B cell (primary cell): ENCODE results near the gene NHEJ1. TPM values are rescaled to one million over a fixed set of nuclear protein-coding genes. Genes with fewer than 3 reads are reported as not detected.

Source experiments
- polyA plus RNA-seq: library from polyadenylated mRNA; depleted of rRNA; stranded (reverse); fragments of >200 nt; gene quantifications from 2 replicates; pipeline ENCODE4 v1.2.3, GENCODE V29; 2012
- small RNA-seq: library from RNA; depleted of rRNA; stranded (forward); fragments of <200 nt; gene quantifications from one replicate; pipeline ENCODE3, GENCODE V24; 2012; ENCODE audit warnings: low replicate concordance, low read depth; ENCODE audit not compliant: insufficient read length
- total RNA-seq, 2 donors: library from RNA; stranded (reverse); fragments of 120-200 nt in 1 of 2; gene quantifications; 1 replicate in 1 of 2; 2 replicates in 1 of 2; pipeline versions ENCODE4 v1.2.3 to v1.2.4, GENCODE V29; 2013 to 2022

Gene NHEJ1
- total and polyA plus RNA-seq, 2 donors (not counting 1 experiment from before 2014, with no cell fraction given), result 14.9 to 25.0 TPM

Small RNA genes within 50 kb of the gene (small RNA-seq; reads per million reads assigned to genes)
- gene MIR3131 (not detected), gene RN7SL764P (not detected)

Other genes starting within 250 kb of the NHEJ1 start
- 0.12 TPM in 1 of 2 replicates, not detected in the other for gene CDK5R2, start 201.1 kb downstream of the NHEJ1 start, total RNA-seq
- gene CDK5R2, start 201.1 kb downstream of the NHEJ1 start, polyA plus RNA-seq, result not detected in 2 replicates
- gene FEV, start 175.6 kb downstream of the NHEJ1 start, total RNA-seq, result not detected in 2 replicates
- not detected in 2 replicates for gene FEV, start 175.6 kb downstream of the NHEJ1 start, polyA plus RNA-seq
- gene CRYBA2, start 167.4 kb downstream of the NHEJ1 start, total RNA-seq, result not detected in 2 replicates
- not detected in 2 replicates for gene CRYBA2, start 167.4 kb downstream of the NHEJ1 start, polyA plus RNA-seq
- gene CFAP65, start 119.3 kb downstream of the NHEJ1 start, total RNA-seq, result not detected in 2 replicates
- not detected in 2 replicates for gene CFAP65, start 119.3 kb downstream of the NHEJ1 start, polyA plus RNA-seq
- 0.22 TPM in 1 of 2 replicates, not detected in the other for gene IHH, start 99.9 kb downstream of the NHEJ1 start, total RNA-seq
- 0.15 TPM in 1 of 2 replicates, not detected in the other for gene IHH, start 99.9 kb downstream of the NHEJ1 start, polyA plus RNA-seq
- gene SLC23A3, start 9.2 kb upstream of the NHEJ1 start, total RNA-seq, result 15.2 and 16.6 TPM in 2 replicates
- 2.2 and 2.4 TPM in 2 replicates for gene SLC23A3, start 9.2 kb upstream of the NHEJ1 start, polyA plus RNA-seq
- 146 and 150 TPM in 2 replicates for gene CNPPD1, start 16.1 kb upstream of the NHEJ1 start, total RNA-seq
- gene CNPPD1, start 16.1 kb upstream of the NHEJ1 start, polyA plus RNA-seq, result 159 and 204 TPM in 2 replicates
- 86.3 and 102 TPM in 2 replicates for gene RETREG2, start 17.5 kb upstream of the NHEJ1 start, total RNA-seq
- gene RETREG2, start 17.5 kb upstream of the NHEJ1 start, polyA plus RNA-seq, result 45.4 and 46.7 TPM in 2 replicates
- gene ZFAND2B, start 46.0 kb upstream of the NHEJ1 start, total RNA-seq, result 55.2 and 58.7 TPM in 2 replicates
- gene ZFAND2B, start 46.0 kb upstream of the NHEJ1 start, polyA plus RNA-seq, result 115 and 116 TPM in 2 replicates
- gene ABCB6, start 58.1 kb upstream of the NHEJ1 start, total RNA-seq, result 10.5 and 12.3 TPM in 2 replicates
- 11.6 and 15.3 TPM in 2 replicates for gene ABCB6, start 58.1 kb upstream of the NHEJ1 start, polyA plus RNA-seq
- gene ATG9A, start 68.8 kb upstream of the NHEJ1 start, total RNA-seq, result 59.4 and 65.5 TPM in 2 replicates
- 41.8 and 42.7 TPM in 2 replicates for gene ATG9A, start 68.8 kb upstream of the NHEJ1 start, polyA plus RNA-seq
- gene ANKZF1, start 69.0 kb upstream of the NHEJ1 start, total RNA-seq, result 181 and 199 TPM in 2 replicates
- gene ANKZF1, start 69.0 kb upstream of the NHEJ1 start, polyA plus RNA-seq, result 152 and 180 TPM in 2 replicates
- 3.9 and 4.1 TPM in 2 replicates for gene GLB1L, start 84.6 kb upstream of the NHEJ1 start, total RNA-seq
- 2.4 and 2.9 TPM in 2 replicates for gene GLB1L, start 84.6 kb upstream of the NHEJ1 start, polyA plus RNA-seq
- 29.0 and 29.3 TPM in 2 replicates for gene STK16, start 84.7 kb upstream of the NHEJ1 start, total RNA-seq
- 46.9 and 60.1 TPM in 2 replicates for gene STK16, start 84.7 kb upstream of the NHEJ1 start, polyA plus RNA-seq
- not detected in 2 replicates for gene TUBA4B, start 92.4 kb upstream of the NHEJ1 start, total RNA-seq
- gene TUBA4B, start 92.4 kb upstream of the NHEJ1 start, polyA plus RNA-seq, result 0.12 TPM in 1 of 2 replicates, not detected in the other
- 196 and 213 TPM in 2 replicates for gene TUBA4A, start 93.1 kb upstream of the NHEJ1 start, total RNA-seq
- 155 and 338 TPM in 2 replicates for gene TUBA4A, start 93.1 kb upstream of the NHEJ1 start, polyA plus RNA-seq
- gene DNAJB2, start 118.6 kb upstream of the NHEJ1 start, total RNA-seq, result 169 and 184 TPM in 2 replicates
- 127 and 222 TPM in 2 replicates for gene DNAJB2, start 118.6 kb upstream of the NHEJ1 start, polyA plus RNA-seq
- not detected in 2 replicates for gene PTPRN, start 148.6 kb upstream of the NHEJ1 start, total RNA-seq
- 0.04 and 0.09 TPM in 2 replicates for gene PTPRN, start 148.6 kb upstream of the NHEJ1 start, polyA plus RNA-seq
- gene RESP18, start 171.9 kb upstream of the NHEJ1 start, total RNA-seq, result not detected in 2 replicates
- gene RESP18, start 171.9 kb upstream of the NHEJ1 start, polyA plus RNA-seq, result not detected in 2 replicates
- 91.1 and 91.7 TPM in 2 replicates for gene DNPEP, start 227.1 kb upstream of the NHEJ1 start, total RNA-seq
- 82.6 and 97.4 TPM in 2 replicates for gene DNPEP, start 227.1 kb upstream of the NHEJ1 start, polyA plus RNA-seq